Hippocampal formation (tissue), 2 donors: ENCODE results near the gene TMEM114.

Source experiments
- DNase-seq, 2 donors: peaks; one replicate each; lab custom pipeline; 2025; lab: John Stamatoyannopoulos, UW

The TMEM114 gene

GRCh38 chr16:8611886-8612600 lies 21.7 kb upstream of the TMEM114 start:
- no peak for DNase-seq

GRCh38 chr16:8611122-8611521 lies 20.8 kb upstream of the TMEM114 start:
- no peak for DNase-seq

GRCh38 chr16:8607214-8607613 lies 16.9 kb upstream of the TMEM114 start:
- DNase-seq, result no peak

- DNase-seq, result no peak
These were observed 15.2 kb upstream of the TMEM114 start for GRCh38 chr16:8605554-8605953.

GRCh38 chr16:8600144-8600775 lies 9.9 kb upstream of the TMEM114 start:
- no peak for DNase-seq

GRCh38 chr16:8596581-8596980 lies 6.3 kb upstream of the TMEM114 start:
- DNase-seq, result no peak

GRCh38 chr16:8595783-8596182 lies 5.5 kb upstream of the TMEM114 start:
- no peak for DNase-seq

GRCh38 chr16:8594149-8594666 lies 3.9 kb upstream of the TMEM114 start:
- DNase-seq, result no peak

- DNase-seq, result no peak
These were observed 1.1 kb upstream of the TMEM114 start for GRCh38 chr16:8591451-8591850.

- no peak for DNase-seq
These were observed 500 bp upstream of the TMEM114 start for GRCh38 chr16:8590811-8591210.

GRCh38 chr16:8589057-8589899 lies 1.0 kb downstream of the TMEM114 start:
- no peak for DNase-seq

GRCh38 chr16:8588682-8589056 lies 1.6 kb downstream of the TMEM114 start:
- no peak for DNase-seq

GRCh38 chr16:8587065-8587464 lies 3.2 kb downstream of the TMEM114 start:
- no peak for DNase-seq

- DNase-seq, result no peak
These were observed 4.5 kb downstream of the TMEM114 start for GRCh38 chr16:8585857-8586256.

- DNase-seq, result no peak
These were observed 5.3 kb downstream of the TMEM114 start for GRCh38 chr16:8585041-8585440.

GRCh38 chr16:8583732-8584131 lies 6.6 kb downstream of the TMEM114 start:
- no peak for DNase-seq

- DNase-seq, result no peak
These were observed 7.1 kb downstream of the TMEM114 start for GRCh38 chr16:8583199-8583598.

- peak in 1 of 2 donors; percentile 3 for DNase-seq
These were observed 8.3 kb downstream of the TMEM114 start for GRCh38 chr16:8581831-8582580.

- DNase-seq, result no peak
These were observed 10.8 kb downstream of the TMEM114 start for GRCh38 chr16:8579559-8579958.

GRCh38 chr16:8577678-8578304 lies 12.5 kb downstream of the TMEM114 start:
- DNase-seq, result no peak
